A673 (cell line): ENCODE results near the gene JAG2. TPM values are rescaled to one million over a fixed set of nuclear protein-coding genes. Genes with fewer than 3 reads are reported as not detected.

Experiments used
- BruUV-seq: library from RNA; stranded (reverse); fragments of 400-500 nt; replicated peaks from 2 replicates; lab custom pipeline; 2021; lab: Mats Ljungman, UMichigan
- CTCF ChIA-PET: fragments of 300-600 bp; sonication (Branson Sonifier 250); formaldehyde crosslinking; loops from one replicate; lab custom pipeline; 2022; ENCODE audit warnings: antibody characterized with exemption; lab: Charles Lee
- POLR2A ChIA-PET: fragments of 300-600 bp; sonication (Branson Sonifier 250); formaldehyde crosslinking; loops from one replicate; lab custom pipeline; 2022; ENCODE audit warnings: antibody characterized with exemption; ENCODE audit not compliant: low non-redundant PET; lab: Charles Lee
- DNase-seq: peaks from one replicate; pipeline ENCODE4 v3.0.0-alpha.2; 2015; ENCODE audit warnings: low spot score
- H3K27ac ChIP-seq: fragments of 200-600 bp; sonication (generic); 2 replicates; pipeline ENCODE4 v1.5.1; 2016; ENCODE audit warnings: mixed run types, low read depth, mild to moderate bottlenecking, mixed read lengths, antibody characterized with exemption, low read length; ENCODE audit not compliant: poor library complexity, severe bottlenecking
- H3K27me3 ChIP-seq: fragments of 200-600 bp; sonication (generic); replicated peaks from 2 replicates; pipeline ENCODE4 v1.6.1; 2017; ENCODE audit warnings: mixed run types, low read depth, mild to moderate bottlenecking, mixed read lengths, antibody characterized with exemption, low read length; ENCODE audit not compliant: insufficient read depth, poor library complexity
- H3K36me3 ChIP-seq: fragments of 200-600 bp; sonication (generic); 2 replicates; pipeline ENCODE4 v1.6.1; 2016; ENCODE audit warnings: mixed run types, mild to moderate bottlenecking, mixed read lengths, antibody characterized with exemption, low read length; ENCODE audit not compliant: insufficient read depth, poor library complexity, severe bottlenecking
- H3K4me1 ChIP-seq: fragments of 200-600 bp; sonication (generic); 2 replicates; pipeline ENCODE4 v1.6.1; 2017; ENCODE audit warnings: mixed run types, mild to moderate bottlenecking, mixed read lengths, antibody characterized with exemption, low read length; ENCODE audit not compliant: insufficient read depth, poor library complexity, severe bottlenecking
- H3K4me3 ChIP-seq: fragments of 200-600 bp; sonication (generic); 2 replicates; pipeline ENCODE4 v1.5.1; 2016; ENCODE audit warnings: low read depth, mixed run types, mild to moderate bottlenecking, mixed read lengths, low read length; ENCODE audit not compliant: poor library complexity, severe bottlenecking
- H3K9me3 ChIP-seq: fragments of 200-600 bp; sonication (generic); 2 replicates; pipeline ENCODE4 v1.6.1; 2016; ENCODE audit warnings: mixed run types, low read depth, mild to moderate bottlenecking, mixed read lengths, antibody characterized with exemption, low read length; ENCODE audit not compliant: poor library complexity, severe bottlenecking
- EZH2 ChIP-seq: fragments of 200-600 bp; sonication (generic); IDR thresholded peaks from 2 replicates; pipeline ENCODE4 v1.6.1; 2017; ENCODE audit warnings: borderline replicate concordance, low read depth, mild to moderate bottlenecking, mixed read lengths, antibody characterized with exemption, low read length; ENCODE audit not compliant: poor library complexity, severe bottlenecking
- intact Hi-C: fragments of 100-400 bp; cut with micrococcal nuclease; formaldehyde crosslinking; loops from one replicate; pipeline ENCODE4 v1.10.0; 2022; ENCODE audit not compliant: unreplicated experiment
- total RNA-seq: library from RNA; stranded (reverse); gene quantifications from 2 replicates; pipeline ENCODE4 v1.2.3, GENCODE V29; 2021
- TF ChIP-seq, protein P1 (sequence below): fragments of 300-800, 200-600 bp; sonication (generic); conservative IDR thresholded peaks from 2 replicates; pipeline ENCODE4 v1.5.1; 2017; ENCODE audit warnings: low read depth, mild to moderate bottlenecking, antibody characterized with exemption, low read length, moderate library complexity, mixed read lengths

The JAG2 gene
- total RNA-seq, 1 experiment from 2014 or later = 14.3 TPM

DNA sequence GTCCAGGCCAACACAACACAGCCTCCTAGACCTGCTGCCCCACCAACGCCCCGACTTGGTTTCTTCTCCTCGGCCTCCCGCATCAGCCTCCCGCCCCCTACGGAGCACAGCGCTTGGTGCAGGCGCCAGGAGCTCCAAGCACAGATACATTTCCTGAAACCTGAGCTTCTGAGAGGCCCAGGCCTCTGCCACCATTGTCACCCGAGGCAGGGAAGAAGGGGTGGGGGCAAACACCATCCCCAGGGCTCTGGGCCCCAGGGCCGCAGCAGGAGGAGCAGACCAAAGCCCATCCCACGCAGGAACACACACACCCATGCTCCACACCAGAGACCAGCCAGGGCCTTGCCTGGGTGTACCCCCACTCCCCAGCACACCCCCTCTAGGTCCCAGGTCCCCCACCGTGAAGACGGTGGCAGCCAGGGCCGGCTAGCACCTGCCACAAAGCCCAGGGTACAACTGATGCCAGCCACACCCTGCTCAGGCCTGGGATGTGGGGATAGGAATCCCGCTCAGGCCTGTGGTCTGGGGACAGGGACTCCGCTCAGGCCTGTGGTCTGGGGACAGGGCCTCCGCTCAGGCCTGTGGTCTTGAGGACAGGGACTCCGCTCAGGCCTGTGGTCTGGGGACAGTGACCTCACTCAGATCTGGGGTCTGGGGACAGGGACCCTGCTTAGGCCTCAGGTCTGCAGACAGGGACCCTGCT, 5.4 kb downstream of the JAG2 start:
- Histone ChIP-seq H3K9me3 (no peaks in the 10 kb centered on the region), H3K4me3 (no peak overlapping the region), H3K27ac (peak overlapping the region; percentile 52), H3K27me3 (no peaks in the 10 kb centered on the region), H3K36me3 (no peaks in the 10 kb centered on the region), H3K4me1 (peaks cover 34% of the 10 kb centered on the region)
- CTCF ChIA-PET = no interaction called here
- peak; percentile 55 for DNase-seq
- POLR2A ChIA-PET = no interaction called here
- intact Hi-C loops = no loop called here
- BruUV-seq = no TSS peak
- TF ChIP-seq EZH2 = no peak

DNA sequence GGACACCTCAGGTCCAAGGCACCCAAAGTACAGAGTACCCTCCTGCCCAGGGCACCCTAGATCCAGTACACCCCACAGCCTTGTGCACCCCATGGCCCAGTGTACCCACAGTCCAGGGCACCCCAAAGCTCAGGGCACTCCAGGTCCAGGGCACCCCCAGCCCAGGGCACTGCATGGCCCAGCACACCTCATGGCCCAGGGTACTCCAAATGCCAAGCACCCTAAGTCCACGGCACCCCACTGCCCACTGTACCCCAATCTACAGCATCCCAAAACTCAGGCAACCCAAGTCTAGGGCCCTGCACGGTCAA, 6.0 kb downstream of the JAG2 start:
- POLR2A ChIA-PET = no interaction called here
- CTCF ChIA-PET = no interaction called here
- Histone ChIP-seq H3K4me1 (peaks cover 34% of the 10 kb centered on the region), H3K27me3 (no peaks in the 10 kb centered on the region), H3K27ac (peak overlapping the region; percentile 60), H3K9me3 (no peaks in the 10 kb centered on the region), H3K4me3 (no peak overlapping the region), H3K36me3 (no peaks in the 10 kb centered on the region)
- TF ChIP-seq EZH2 = no peak
- BruUV-seq = no TSS peak
- no peak for DNase-seq
- intact Hi-C loops = no loop called here

DNA sequence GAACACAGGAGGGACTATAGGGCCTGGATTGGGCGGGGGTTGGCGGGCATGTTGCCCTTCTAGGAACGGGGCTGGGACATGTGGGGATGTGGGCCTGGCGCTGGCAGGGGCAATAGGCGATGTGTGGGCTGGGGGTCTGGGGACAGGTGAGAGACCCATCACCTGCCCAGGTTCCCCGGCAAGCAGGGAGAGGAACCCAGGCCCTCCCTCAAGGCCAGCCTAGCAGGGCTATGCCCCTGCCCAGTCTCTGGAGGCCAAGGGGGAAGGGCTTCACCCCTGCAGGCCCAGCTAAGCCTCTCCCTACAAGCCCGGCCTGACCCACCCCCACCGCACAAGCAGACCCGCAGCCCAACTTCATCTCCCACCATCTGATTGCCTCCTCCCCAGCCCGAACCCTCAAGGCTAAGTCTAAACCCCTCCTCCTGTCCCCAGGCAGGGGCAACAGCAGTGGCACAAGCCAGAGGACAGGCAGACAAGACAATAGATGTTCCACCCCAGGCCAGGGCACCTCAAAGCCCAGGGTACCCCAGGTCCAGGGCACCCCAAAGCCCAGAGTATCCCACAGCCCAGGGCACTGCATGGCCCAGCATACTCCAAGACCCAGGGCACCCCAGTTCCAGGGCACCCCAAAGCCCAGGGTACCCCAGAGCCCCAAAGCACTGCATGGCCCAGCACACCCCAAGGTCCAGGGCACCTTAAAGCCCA, 6.5 kb downstream of the JAG2 start:
- intact Hi-C loops = no loop called here
- Histone ChIP-seq H3K27me3 (no peaks in the 10 kb centered on the region), H3K36me3 (no peaks in the 10 kb centered on the region), H3K27ac (peak overlapping the region; percentile 60), H3K4me3 (no peak overlapping the region), H3K9me3 (no peaks in the 10 kb centered on the region), H3K4me1 (peaks cover 32% of the 10 kb centered on the region)
- POLR2A ChIA-PET = no interaction called here
- TF ChIP-seq, protein P1, sequence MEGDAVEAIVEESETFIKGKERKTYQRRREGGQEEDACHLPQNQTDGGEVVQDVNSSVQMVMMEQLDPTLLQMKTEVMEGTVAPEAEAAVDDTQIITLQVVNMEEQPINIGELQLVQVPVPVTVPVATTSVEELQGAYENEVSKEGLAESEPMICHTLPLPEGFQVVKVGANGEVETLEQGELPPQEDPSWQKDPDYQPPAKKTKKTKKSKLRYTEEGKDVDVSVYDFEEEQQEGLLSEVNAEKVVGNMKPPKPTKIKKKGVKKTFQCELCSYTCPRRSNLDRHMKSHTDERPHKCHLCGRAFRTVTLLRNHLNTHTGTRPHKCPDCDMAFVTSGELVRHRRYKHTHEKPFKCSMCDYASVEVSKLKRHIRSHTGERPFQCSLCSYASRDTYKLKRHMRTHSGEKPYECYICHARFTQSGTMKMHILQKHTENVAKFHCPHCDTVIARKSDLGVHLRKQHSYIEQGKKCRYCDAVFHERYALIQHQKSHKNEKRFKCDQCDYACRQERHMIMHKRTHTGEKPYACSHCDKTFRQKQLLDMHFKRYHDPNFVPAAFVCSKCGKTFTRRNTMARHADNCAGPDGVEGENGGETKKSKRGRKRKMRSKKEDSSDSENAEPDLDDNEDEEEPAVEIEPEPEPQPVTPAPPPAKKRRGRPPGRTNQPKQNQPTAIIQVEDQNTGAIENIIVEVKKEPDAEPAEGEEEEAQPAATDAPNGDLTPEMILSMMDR = no peak
- TF ChIP-seq EZH2 = no peak
- no peak for DNase-seq
- no TSS peak for BruUV-seq
- CTCF ChIA-PET = no interaction called here

DNA sequence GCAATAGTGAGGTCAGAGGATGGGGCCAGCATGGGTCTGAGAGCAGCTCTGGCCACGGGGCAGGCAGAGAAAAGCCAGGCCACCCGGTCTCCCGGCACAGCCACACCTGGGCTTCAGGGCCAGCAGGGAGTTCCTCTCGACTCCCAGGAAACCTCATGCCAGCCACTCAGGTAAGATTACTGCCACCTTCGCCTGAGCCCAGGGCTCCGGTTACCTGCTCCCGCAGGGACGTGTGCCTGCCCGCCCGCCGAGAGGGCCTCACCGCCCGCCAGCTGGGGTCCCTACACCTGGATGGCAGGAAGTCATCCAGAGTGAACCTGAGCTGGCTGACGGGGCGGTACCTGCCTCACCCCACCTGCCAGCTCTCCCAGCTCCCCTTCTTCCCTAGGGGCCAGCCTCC, 7.3 kb downstream of the JAG2 start:
- no TSS peak for BruUV-seq
- H3K4me1 ChIP-seq = peaks cover 24% of the 10 kb centered on the region
- CTCF ChIA-PET = no interaction called here
- no peaks in the 10 kb centered on the region for H3K27me3 ChIP-seq
- TF ChIP-seq, protein P1 = no peak
- TF ChIP-seq EZH2 = no peak
- H3K4me3 ChIP-seq = no peak overlapping the region
- H3K9me3 ChIP-seq = no peaks in the 10 kb centered on the region
- intact Hi-C loops = no loop called here
- H3K36me3 ChIP-seq = no peaks in the 10 kb centered on the region
- POLR2A ChIA-PET = no interaction called here
- no peak for DNase-seq
- H3K27ac ChIP-seq = no peak overlapping the region
